ENCODE data around the gene RCAN2.

- TF ChIP-seq CTCF (IDR thresholded peaks at IDR 0.05) (no peak), POLR2A (IDR thresholded peaks at IDR 0.05) (no peak), EP300 (IDR thresholded peaks at IDR 0.05) (no peak)
Observed at GRCh38 chr6:46420921-46421638, 70.2 kb downstream of the RCAN2 start.

Measured in ovary (tissue), 3 donors.